ENCODE data around the gene GPN3.

GPN3 gene

GRCh38 chr12:110421701-110422100, 46.4 kb downstream of the GPN3 start:
- TF ChIP-seq SIN3A (IDR thresholded peaks at IDR 0.05; ENCODE audit: borderline replicate concordance, insufficient read depth, low read length) (no peak), REST (IDR thresholded peaks at IDR 0.05; ENCODE audit: insufficient read depth in 1 of 2, low read depth in 2 of 2, low read length in 2 of 2) (no peak), POLR2AphosphoS5 (IDR thresholded peaks at IDR 0.05; ENCODE audit: low read depth, low read length) (no peak), TAF1 (IDR thresholded peaks at IDR 0.05; ENCODE audit: borderline replicate concordance, insufficient read depth, low read length) (no peak), FOXP2 (optimal IDR thresholded peaks at IDR 0.05; ENCODE audit: borderline replicate concordance, extremely low read depth, extremely low read length, insufficient read depth) (no peak)

- TF ChIP-seq TAF1 (IDR thresholded peaks at IDR 0.05; ENCODE audit: borderline replicate concordance, insufficient read depth, low read length), result no peak
- no peak for TF ChIP-seq FOXP2 (optimal IDR thresholded peaks at IDR 0.05; ENCODE audit: borderline replicate concordance, extremely low read depth, extremely low read length, insufficient read depth)
- no peak for TF ChIP-seq REST (IDR thresholded peaks at IDR 0.05; ENCODE audit: insufficient read depth in 1 of 2, low read depth in 2 of 2, low read length in 2 of 2)
- no peak for TF ChIP-seq POLR2AphosphoS5 (IDR thresholded peaks at IDR 0.05; ENCODE audit: low read depth, low read length)
These were observed 46.8 kb downstream of the GPN3 start for GRCh38 chr12:110421159-110421661.

GRCh38 chr12:110403976-110404682, 63.9 kb downstream of the GPN3 start:
- TF ChIP-seq SIN3A (IDR thresholded peaks at IDR 0.05; ENCODE audit: borderline replicate concordance, insufficient read depth, low read length) (no peak), FOXP2 (optimal IDR thresholded peaks at IDR 0.05; ENCODE audit: borderline replicate concordance, extremely low read depth, extremely low read length, insufficient read depth) (no peak), POLR2AphosphoS5 (IDR thresholded peaks at IDR 0.05; ENCODE audit: low read depth, low read length) (no peak), TAF1 (IDR thresholded peaks at IDR 0.05; ENCODE audit: borderline replicate concordance, insufficient read depth, low read length) (no peak)

- no peak for TF ChIP-seq REST (IDR thresholded peaks at IDR 0.05; ENCODE audit: insufficient read depth in 1 of 2, low read depth in 2 of 2, low read length in 2 of 2)
- TF ChIP-seq TAF1 (IDR thresholded peaks at IDR 0.05; ENCODE audit: borderline replicate concordance, insufficient read depth, low read length), result peak; percentile 76; the same call in 1 of the 2 replicates
- TF ChIP-seq POLR2AphosphoS5 (IDR thresholded peaks at IDR 0.05; ENCODE audit: low read depth, low read length), result peak; percentile 70
- TF ChIP-seq FOXP2 (optimal IDR thresholded peaks at IDR 0.05; ENCODE audit: borderline replicate concordance, extremely low read depth, extremely low read length, insufficient read depth), result no peak
- no peak for TF ChIP-seq SIN3A (IDR thresholded peaks at IDR 0.05; ENCODE audit: borderline replicate concordance, insufficient read depth, low read length)
These were observed 64.7 kb downstream of the GPN3 start, which contains the start of gene ANAPC7 for GRCh38 chr12:110403146-110403975. Gene ANAPC7 (minus strand): TSS chr12:110403708. CDS start chr12:110403627, 81 bp downstream.
